ENCODE data around the gene C15orf39.
"Not testable (repeated sequence)": the region's sequence is repeated elsewhere in the genome, so short reads cannot be mapped to it uniquely, and the experiment has no call there.

The C15orf39 gene

GRCh38 chr15:75232826-75233503 lies 31.3 kb downstream of the C15orf39 start:
- no peak for DNase-seq

GRCh38 chr15:75233504-75234190 lies 32.0 kb downstream of the C15orf39 start:
- no peak for DNase-seq

- DNase-seq: no peak
Observed at GRCh38 chr15:75234191-75234810, 32.6 kb downstream of the C15orf39 start.

GRCh38 chr15:75235051-75235673 lies 33.5 kb downstream of the C15orf39 start:
- DNase-seq: no peak

- no peak for DNase-seq
Observed at GRCh38 chr15:75235760-75236729, 34.4 kb downstream of the C15orf39 start.

GRCh38 chr15:75237316-75237982 lies 35.8 kb downstream of the C15orf39 start:
- DNase-seq: no peak

GRCh38 chr15:75238150-75238549 lies 36.5 kb downstream of the C15orf39 start:
- DNase-seq: no peak

- not testable (repeated sequence) for DNase-seq
Observed at GRCh38 chr15:75245741-75246140, 44.1 kb downstream of the C15orf39 start.

- not testable (repeated sequence) for DNase-seq
Observed at GRCh38 chr15:75248991-75249390, 47.3 kb downstream of the C15orf39 start.

GRCh38 chr15:75249726-75250125 lies 48.0 kb downstream of the C15orf39 start:
- DNase-seq: no peak

GRCh38 chr15:75251343-75251742 lies 49.7 kb downstream of the C15orf39 start:
- not testable (repeated sequence) for DNase-seq

GRCh38 chr15:75252285-75252684 lies 50.6 kb downstream of the C15orf39 start:
- not testable (repeated sequence) for DNase-seq

- not testable (repeated sequence) for DNase-seq
Observed at GRCh38 chr15:75258034-75258433, 56.4 kb downstream of the C15orf39 start, which contains the start of gene GOLGA6C. GOLGA6C (plus strand) TSS chr15:75258334; CDS start chr15:75258599, 265 bp downstream.

GRCh38 chr15:75258620-75259343 lies 57.1 kb downstream of the C15orf39 start:
- DNase-seq: not testable (repeated sequence)

- not testable (repeated sequence) for DNase-seq
Observed at GRCh38 chr15:75259873-75260272, 58.2 kb downstream of the C15orf39 start.
